Head of caudate nucleus (tissue), 42 donors: ENCODE measurements around the gene MUC4.
"Not testable (repeated sequence)": the region's sequence is repeated elsewhere in the genome, so short reads cannot be mapped to it uniquely, and the experiment has no call there.

Source experiments
- DNase-seq, 42 donors: peaks; one replicate each; pipeline versions ENCODE4 v3.0.0 to v3.0.0-alpha.2; 2020 to 2021; ENCODE audit warnings: mixed read lengths in 7 of 42
- intact Hi-C: fragments of 100-400 bp; cut with DNase I; formaldehyde crosslinking; loops from one replicate; pipeline ENCODE4 v1.15.0; 2022

MUC4 gene

DNA sequence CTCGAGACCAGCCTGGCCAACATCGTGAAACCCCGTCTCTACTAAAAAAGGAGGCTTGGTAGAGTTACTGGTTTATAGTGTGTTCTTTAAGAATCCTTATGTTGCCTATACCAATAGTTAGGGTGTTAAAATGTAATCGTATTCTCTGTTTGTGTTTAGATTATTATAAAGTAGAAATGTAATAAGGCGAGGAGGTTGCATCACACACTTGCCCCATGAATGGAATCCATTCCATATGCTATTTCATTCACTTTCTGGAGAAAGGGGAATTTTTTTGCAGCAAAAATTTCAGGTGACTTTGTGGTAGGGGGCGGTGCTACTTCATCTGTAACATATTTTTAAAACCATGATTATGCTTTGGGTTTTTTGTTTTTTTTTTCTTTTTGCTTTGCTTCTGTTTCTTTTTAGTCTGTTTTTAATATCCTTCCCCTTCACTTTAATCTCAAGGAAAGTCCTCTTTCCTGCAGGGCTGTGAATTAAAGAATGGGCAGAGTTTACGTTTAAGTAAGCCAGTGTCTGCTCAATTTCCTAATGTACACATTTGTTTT is 33.0 kb upstream of the MUC4 start:
- DNase-seq: no peak
- intact Hi-C loops: no loop called here

GRCh38 chr3:195839260-195840010 is 27.7 kb upstream of the MUC4 start:
- peak in 1 of 42 donors; percentile 47 for DNase-seq
- intact Hi-C loops: no loop called here

DNA sequence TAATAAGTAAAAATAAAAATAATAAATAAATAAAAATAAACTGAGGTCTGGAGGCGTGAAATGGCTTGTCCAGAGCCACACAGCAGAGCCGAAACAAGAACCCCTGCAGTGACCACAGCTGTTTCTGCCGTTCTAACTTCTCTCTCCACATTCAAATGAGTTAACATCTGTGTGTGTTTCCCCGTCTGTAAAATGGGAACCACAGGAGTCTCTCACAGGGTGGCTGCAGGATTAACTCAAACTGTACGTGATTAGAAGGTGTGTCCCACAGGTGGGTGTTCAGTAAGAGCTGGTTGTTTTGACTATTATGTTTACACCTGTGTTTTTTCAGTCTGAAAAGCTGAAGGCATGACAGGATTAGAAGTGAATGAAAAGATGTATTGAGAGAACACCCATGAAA is 27.0 kb upstream of the MUC4 start:
- intact Hi-C loops: no loop called here
- DNase-seq: no peak

DNA sequence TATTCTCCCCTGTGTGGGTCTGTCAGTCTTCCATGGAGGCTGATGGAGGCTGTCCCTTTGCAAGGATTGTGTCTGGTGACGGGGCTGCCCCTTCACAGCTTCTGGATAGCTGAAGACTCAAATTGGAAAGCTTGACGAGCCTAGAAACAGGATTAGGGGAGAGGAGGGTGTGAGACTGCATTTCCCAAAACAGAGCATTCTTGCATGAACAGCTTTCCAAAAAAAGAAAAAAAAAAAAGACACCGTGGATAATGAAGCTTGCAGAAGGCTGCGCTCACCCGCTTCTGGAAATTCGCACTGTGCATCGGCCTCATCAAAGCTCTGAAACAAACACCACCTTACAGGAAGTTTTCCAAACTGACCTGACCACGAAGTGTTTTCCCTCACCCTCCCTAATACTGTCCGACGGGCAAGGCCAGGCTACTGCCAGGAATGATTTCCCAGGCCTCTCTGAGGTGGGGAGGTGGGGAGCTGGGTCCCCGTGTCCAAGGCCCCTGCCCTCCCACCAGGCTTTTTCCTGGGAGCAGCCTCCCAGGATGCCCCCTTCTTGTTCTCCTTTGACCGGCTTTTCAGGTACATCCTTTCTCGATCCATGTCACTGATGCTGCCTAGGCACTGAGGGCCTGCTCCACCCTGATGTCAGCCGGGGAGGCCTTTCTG is 24.9 kb upstream of the MUC4 start:
- DNase-seq: no peak
- intact Hi-C loops: no loop called here

GRCh38 chr3:195835791-195836190 is 24.1 kb upstream of the MUC4 start:
- intact Hi-C loops: no loop called here
- DNase-seq: no peak

DNA sequence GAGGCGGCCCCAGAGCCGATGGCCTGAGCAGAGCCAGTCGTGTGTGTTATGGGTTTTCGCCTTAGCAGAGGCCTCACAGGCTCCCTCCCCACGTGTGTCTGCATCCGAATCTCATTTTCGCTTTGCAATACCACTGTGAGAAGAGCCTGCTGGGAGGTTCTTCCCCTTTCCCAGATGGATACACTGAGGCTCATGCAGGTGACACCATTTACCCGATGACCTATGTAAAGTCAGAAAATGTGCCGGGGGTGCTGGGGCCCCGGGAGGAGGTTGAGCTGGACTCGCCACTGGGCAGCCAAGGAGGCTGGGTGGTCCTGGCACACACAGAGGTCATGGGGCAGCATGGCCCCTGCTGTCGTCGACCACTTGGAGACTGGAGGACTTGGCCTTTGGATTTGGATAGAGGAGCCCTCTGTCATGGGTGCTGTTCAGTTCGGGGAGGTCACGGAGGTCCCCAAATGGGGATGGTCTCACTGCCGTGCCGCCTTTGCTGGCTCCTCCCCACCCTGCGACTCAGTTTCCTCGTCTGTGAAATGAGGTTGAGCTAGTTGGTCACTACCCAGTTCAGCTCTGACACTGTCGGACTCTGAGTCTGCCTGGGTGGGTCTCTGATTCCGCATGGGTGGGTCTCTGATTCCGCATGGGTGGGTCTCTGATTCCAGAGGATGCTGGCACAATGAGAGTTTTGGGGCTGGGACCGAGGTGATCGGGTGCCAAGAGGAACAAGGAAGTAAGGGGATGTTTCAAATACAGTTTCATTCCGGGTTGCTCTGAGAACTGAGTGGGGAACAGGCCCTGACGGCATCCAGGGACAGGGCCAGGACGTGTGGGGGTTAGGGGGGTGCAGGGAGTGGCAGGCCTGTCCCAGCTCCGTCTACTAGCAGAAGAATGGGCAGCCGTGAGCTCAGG is 23.2 kb upstream of the MUC4 start:
- intact Hi-C loops: no loop called here
- DNase-seq: no peak

DNA sequence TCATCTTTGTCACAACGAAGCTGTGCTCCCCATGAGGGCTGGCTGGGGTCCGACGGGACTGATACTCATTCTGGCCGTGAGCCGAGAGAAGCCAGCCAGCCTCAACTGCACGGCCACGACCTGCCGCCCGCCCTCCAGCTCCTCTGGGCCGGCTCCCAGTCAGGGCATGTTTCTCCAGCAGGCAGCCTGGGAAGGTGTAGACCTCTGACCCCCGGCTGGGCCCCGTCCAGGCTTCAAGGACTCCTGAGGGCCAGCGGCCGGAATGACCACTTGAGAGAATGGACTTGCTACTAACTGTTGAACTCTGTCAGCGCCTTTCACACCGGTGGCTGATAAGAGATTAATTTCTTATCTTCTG is 18.1 kb upstream of the MUC4 start:
- intact Hi-C loops: no loop called here
- no peak for DNase-seq

GRCh38 chr3:195828762-195829161 is 17.0 kb upstream of the MUC4 start:
- intact Hi-C loops: no loop called here
- DNase-seq: no peak

DNA sequence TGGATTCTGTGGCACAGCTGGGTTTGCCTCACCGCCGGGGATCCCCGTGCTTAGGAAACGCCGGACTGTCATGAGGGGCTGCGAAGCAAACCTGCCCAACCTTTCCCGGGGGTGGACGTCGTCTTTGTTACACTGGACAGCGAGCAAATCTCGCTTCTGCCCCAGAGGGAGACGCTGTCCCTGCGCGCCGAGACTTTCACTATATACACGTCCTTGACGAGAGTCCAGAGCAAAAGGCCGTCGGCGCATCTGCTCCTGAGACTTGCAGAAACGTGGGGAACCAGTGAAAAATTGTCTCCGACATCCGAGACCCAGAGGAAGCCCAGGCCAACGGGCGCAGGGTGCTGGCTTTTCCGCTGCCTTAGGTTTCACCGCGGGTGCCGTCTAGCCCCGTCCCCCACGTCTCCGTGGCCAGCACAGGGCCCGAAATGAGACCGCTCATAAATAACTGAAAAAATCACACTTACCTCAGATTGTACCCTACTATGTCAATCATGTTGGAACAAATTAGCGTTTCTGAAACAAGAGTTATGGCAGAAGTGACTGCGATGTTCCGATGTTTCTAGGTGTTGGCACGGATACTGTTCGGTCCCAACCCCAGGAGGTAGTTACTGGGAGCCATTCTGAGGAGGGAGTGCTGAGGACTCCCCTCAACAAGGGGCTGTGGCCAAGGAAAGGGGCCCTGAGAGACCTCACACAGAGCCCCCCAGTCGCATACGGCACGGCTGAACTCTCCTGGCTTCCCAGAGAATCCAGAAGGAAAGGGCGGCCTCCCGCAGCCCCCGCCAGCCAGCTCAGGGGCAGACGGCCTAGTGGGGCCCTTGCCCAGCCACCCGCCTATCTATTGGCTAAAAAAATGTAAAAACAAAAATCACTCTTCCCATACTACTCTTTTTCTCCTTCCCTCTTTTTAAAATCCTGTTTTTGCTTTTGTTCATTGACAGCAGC is 14.4 kb upstream of the MUC4 start:
- intact Hi-C loops: no loop called here
- DNase-seq: no peak

DNA sequence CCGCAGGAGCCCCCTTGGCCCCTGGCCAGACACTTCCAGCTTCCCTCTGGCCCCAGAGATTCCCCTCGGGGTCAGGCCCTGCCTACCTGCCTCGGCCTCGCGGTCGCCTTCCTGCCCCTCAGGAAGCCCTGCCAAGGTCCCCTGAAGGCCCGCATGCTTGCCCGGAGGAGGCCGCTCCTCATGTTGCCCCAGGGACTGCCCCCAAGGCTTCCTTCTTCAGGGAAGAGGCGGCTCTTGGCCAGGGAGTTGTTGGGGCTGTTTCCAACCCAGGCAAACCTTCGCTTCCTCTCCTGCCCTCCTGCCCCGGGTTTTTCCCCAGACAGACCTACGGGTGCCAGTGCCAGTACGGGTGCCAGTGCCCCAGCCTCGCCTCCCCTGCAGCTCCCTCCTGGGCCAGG is 13.5 kb upstream of the MUC4 start:
- intact Hi-C loops: no loop called here
- no peak for DNase-seq

- not testable (repeated sequence) for DNase-seq
Observed at GRCh38 chr3:195824425-195825190, 12.9 kb upstream of the MUC4 start.

GRCh38 chr3:195823999-195824398 is 12.3 kb upstream of the MUC4 start:
- no peak for DNase-seq
- intact Hi-C loops: no loop called here

More at GRCh38 chr3:195824425-195825190, 12.9 kb upstream of the MUC4 start:
- intact Hi-C loops: not testable (repeated sequence)

DNA sequence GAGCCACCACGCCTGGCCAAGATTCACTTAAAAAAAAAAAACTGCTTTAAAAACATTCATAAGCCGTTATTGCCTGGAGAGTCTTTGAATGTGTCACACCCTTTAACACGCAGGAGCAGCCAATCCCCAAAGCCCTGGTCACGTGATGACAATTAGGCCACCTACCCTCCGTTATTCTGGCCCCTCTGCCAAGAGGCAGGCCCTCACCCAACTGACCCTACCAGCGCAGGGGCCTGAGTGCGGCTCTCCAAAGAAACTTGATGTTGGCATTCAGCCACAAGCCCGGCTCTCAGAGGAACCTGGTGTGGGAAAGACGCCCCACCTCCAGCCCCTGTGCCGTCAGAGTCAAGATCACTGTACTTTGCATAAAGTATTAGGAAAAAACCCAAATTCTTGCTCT is 11.6 kb upstream of the MUC4 start:
- intact Hi-C loops: no loop called here
- no peak for DNase-seq

DNA sequence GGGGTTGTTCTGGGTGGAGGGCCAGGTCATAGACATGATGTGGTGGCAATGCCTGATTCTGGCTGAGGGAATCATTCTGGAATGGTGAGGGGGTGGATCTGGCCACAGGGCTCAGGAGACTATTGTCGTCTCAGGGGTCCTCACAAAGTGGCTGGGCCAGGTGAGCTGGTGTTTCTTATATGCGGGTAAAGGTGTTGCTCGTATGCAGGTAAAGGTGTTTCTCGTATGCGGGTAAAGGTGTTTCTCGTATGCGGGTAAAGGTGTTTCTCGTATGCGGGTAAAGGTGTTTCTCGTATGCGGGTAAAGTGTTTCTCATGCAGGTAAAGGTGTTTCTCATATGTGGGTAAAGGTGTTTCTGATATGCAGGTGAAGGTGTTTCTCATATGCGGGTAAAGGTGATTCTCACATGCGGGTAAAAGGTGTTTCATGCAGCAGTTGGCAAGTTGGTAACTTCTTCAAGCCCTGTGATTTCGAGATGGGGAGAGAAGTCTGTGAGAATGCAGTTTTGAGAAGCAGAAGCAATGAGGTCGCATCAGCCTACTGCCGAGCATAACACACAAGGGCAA is 10.5 kb upstream of the MUC4 start:
- intact Hi-C loops: no loop called here
- DNase-seq: no peak

DNA sequence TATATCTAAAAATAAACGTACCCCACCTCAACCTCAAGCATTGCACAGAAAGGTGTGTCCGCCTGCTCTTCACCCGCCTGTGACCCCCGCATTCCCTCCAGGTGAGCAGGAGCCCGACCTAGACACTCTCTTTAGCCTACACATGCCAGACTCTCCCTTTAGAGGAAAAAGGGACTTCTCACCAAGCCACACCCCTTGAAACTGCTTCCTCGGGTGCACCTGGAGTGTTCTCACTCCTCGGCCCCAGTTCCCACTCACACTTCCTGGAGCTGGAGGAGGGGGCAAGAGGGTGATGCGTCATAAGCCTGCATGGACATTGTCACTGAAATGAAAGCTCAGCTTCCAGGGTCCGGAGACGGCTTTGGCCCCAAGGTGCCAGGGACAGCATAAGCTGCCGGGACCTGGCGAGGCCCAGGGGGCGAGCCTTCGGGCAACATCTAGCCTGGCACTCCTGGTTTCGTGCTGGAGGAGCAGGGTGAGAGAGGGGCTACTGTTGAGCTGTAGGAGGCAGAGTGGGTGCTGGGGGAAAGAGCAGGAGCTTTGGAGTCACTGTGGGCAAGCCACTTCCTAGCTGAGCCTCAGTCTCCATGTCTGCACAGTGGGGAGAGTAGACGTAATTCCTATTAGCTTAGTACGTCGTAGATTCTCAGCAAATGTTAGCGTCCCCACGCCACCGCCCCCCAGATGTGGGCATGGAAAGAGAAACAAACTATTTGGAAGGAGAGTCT is 9.8 kb upstream of the MUC4 start:
- DNase-seq: no peak
- intact Hi-C loops: no loop called here

GRCh38 chr3:195820901-195821300 is 9.2 kb upstream of the MUC4 start:
- no peak for DNase-seq
- intact Hi-C loops: no loop called here

- intact Hi-C loops: no loop called here
Observed at GRCh38 chr3:195820186-195820585, 8.5 kb upstream of the MUC4 start.

More at GRCh38 chr3:195820186-195820585, 8.5 kb upstream of the MUC4 start:
- no peak for DNase-seq
